ENCODE measurements around the gene PCDHA7.
"Not testable (repeated sequence)": the region's sequence is repeated elsewhere in the genome, so short reads cannot be mapped to it uniquely, and the experiment has no call there.

The PCDHA7 gene

DNA sequence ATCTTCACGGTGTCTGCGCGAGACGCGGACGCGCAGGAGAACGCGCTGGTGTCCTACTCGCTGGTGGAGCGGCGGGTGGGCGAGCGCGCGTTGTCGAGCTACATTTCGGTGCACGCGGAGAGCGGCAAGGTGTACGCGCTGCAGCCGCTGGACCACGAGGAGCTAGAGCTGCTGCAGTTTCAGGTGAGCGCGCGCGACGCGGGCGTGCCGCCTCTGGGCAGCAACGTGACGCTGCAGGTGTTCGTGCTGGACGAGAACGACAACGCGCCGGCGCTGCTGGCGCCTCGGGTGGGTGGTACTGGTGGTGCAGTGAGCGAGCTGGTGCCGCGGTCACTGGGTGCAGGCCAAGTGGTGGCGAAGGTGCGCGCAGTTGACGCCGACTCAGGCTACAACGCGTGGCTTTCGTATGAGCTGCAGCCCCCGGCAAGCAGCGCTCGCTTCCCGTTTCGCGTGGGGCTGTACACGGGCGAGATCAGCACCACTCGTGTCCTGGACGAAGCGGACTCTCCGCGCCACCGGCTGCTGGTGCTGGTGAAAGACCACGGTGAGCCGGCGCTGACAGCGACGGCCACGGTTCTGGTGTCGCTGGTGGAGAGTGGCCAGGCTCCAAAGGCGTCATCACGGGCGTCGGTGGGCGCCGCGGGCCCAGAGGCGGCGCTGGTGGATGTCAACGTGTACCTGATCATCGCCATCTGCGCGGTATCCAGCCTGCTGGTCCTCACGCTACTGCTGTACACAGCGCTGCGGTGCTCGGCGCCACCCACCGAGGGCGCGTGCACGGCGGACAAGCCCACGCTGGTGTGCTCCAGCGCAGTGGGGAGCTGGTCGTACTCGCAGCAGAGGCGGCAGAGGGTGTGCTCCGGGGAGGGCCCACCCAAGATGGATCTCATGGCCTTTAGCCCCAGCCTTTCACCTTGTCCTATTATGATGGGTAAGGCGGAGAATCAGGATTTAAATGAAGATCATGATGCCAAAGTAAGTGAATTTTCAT, 4.3 kb upstream of the PCDHA7 start:
- H4K91ac ChIP-seq (ENCODE audit: low read depth, low read length, poor library complexity); H3K27ac ChIP-seq (replicated peaks; ENCODE audit: low read length); DNase-seq (ENCODE audit: low spot score); H2BK15ac ChIP-seq (ENCODE audit: low read length); H3K27me3 ChIP-seq (ENCODE audit: control insufficient read depth in 3 of 3, insufficient read depth in 3 of 3, low read depth in 1 of 3, low read length in 3 of 3); H3K23ac ChIP-seq (ENCODE audit: low read depth, low read length, poor library complexity); H3K4me1 ChIP-seq (ENCODE audit: control insufficient read depth in 2 of 2, insufficient read depth in 1 of 2, low read depth in 1 of 2, low read length in 2 of 2); H3K4me2 ChIP-seq (ENCODE audit: insufficient read depth, low read length, poor library complexity, severe bottlenecking); H3K79me1 ChIP-seq (ENCODE audit: low read depth, low read length); H2AFZ ChIP-seq (ENCODE audit: low read length); H2BK12ac ChIP-seq (ENCODE audit: low read length); H2AK5ac ChIP-seq (ENCODE audit: low read depth, low read length); H3K4ac ChIP-seq (ENCODE audit: low read length); H3K14ac ChIP-seq (ENCODE audit: low read length); H4K8ac ChIP-seq (ENCODE audit: low read depth, low read length): not testable (repeated sequence)
- Histone ChIP-seq H3K36me3 (replicated peaks in 1 of 2; ENCODE audit: control insufficient read depth in 2 of 2, insufficient read depth in 2 of 2, low read length in 2 of 2) (peaks cover 4 to 40% of the 10 kb centered on the region in 2 donors), H2BK5ac (ENCODE audit: low read length) (peak overlapping the region; percentile 5), H3K9ac (ENCODE audit: low read depth, low read length, poor library complexity) (peak overlapping the region; percentile 44), H3K4me3 (ENCODE audit: low read length in 2 of 2) (peak overlapping the region in 1 of 2 donors; percentile 3), H3K18ac (ENCODE audit: low read length) (peak overlapping the region; percentile 4), H3K9me3 (replicated peaks in 1 of 2; ENCODE audit: control insufficient read depth in 2 of 2, insufficient read depth in 1 of 2, low read depth in 1 of 2, low read length in 2 of 2) (peaks cover 9 to 54% of the 10 kb centered on the region in 2 donors), H2BK120ac (ENCODE audit: low read depth, low read length) (peak overlapping the region; percentile 47)
- WGBS, 2 donors (ENCODE audit: extremely low coverage in 2 of 2, insufficient read length in 2 of 2, insufficient replicate concordance in 1 of 2) = no CpG with 5 or more reads among the region's 106 CpGs

DNA sequence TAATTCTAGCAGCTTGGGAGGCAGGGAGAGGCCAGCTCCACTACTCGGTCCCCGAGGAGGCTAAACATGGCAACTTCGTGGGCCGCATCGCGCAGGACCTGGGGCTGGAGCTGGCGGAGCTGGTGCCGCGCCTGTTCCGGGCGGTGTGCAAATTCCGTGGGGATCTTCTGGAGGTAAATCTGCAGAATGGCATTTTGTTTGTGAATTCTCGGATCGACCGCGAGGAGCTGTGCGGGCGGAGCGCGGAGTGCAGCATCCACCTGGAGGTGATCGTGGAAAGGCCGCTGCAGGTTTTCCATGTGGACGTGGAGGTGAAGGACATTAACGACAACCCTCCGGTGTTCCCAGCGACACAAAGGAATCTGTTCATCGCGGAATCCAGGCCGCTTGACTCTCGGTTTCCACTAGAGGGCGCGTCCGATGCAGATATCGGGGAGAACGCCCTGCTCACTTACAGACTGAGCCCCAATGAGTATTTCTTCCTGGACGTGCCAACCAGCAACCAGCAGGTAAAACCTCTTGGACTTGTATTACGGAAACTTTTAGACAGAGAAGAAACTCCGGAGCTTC, 455 bp downstream of the PCDHA7 start:
- not testable (repeated sequence) for H3K4me3 ChIP-seq (ENCODE audit: low read length in 2 of 2); H4K8ac ChIP-seq (ENCODE audit: low read depth, low read length); H3K9ac ChIP-seq (ENCODE audit: low read depth, low read length, poor library complexity); H2BK15ac ChIP-seq (ENCODE audit: low read length); H3K79me1 ChIP-seq (ENCODE audit: low read depth, low read length); H2BK5ac ChIP-seq (ENCODE audit: low read length); DNase-seq (ENCODE audit: low spot score); H3K27me3 ChIP-seq (ENCODE audit: control insufficient read depth in 3 of 3, insufficient read depth in 3 of 3, low read depth in 1 of 3, low read length in 3 of 3); H3K14ac ChIP-seq (ENCODE audit: low read length); H2AK5ac ChIP-seq (ENCODE audit: low read depth, low read length); H2BK12ac ChIP-seq (ENCODE audit: low read length); H3K23ac ChIP-seq (ENCODE audit: low read depth, low read length, poor library complexity); H4K91ac ChIP-seq (ENCODE audit: low read depth, low read length, poor library complexity); H3K4ac ChIP-seq (ENCODE audit: low read length); H3K4me2 ChIP-seq (ENCODE audit: insufficient read depth, low read length, poor library complexity, severe bottlenecking); H2AFZ ChIP-seq (ENCODE audit: low read length); H3K4me1 ChIP-seq (ENCODE audit: control insufficient read depth in 2 of 2, insufficient read depth in 1 of 2, low read depth in 1 of 2, low read length in 2 of 2); H2BK120ac ChIP-seq (ENCODE audit: low read depth, low read length); H3K18ac ChIP-seq (ENCODE audit: low read length); H3K27ac ChIP-seq (replicated peaks; ENCODE audit: low read length)
- no CpG with 5 or more reads among the region's 38 CpGs for WGBS, 2 donors (ENCODE audit: extremely low coverage in 2 of 2, insufficient read length in 2 of 2, insufficient replicate concordance in 1 of 2)
- Histone ChIP-seq H3K36me3 (replicated peaks in 1 of 2; ENCODE audit: control insufficient read depth in 2 of 2, insufficient read depth in 2 of 2, low read length in 2 of 2) (peaks cover 12 to 51% of the 10 kb centered on the region in 2 donors), H3K9me3 (replicated peaks in 1 of 2; ENCODE audit: control insufficient read depth in 2 of 2, insufficient read depth in 1 of 2, low read depth in 1 of 2, low read length in 2 of 2) (peaks cover 16 to 74% of the 10 kb centered on the region in 2 donors)

DNA sequence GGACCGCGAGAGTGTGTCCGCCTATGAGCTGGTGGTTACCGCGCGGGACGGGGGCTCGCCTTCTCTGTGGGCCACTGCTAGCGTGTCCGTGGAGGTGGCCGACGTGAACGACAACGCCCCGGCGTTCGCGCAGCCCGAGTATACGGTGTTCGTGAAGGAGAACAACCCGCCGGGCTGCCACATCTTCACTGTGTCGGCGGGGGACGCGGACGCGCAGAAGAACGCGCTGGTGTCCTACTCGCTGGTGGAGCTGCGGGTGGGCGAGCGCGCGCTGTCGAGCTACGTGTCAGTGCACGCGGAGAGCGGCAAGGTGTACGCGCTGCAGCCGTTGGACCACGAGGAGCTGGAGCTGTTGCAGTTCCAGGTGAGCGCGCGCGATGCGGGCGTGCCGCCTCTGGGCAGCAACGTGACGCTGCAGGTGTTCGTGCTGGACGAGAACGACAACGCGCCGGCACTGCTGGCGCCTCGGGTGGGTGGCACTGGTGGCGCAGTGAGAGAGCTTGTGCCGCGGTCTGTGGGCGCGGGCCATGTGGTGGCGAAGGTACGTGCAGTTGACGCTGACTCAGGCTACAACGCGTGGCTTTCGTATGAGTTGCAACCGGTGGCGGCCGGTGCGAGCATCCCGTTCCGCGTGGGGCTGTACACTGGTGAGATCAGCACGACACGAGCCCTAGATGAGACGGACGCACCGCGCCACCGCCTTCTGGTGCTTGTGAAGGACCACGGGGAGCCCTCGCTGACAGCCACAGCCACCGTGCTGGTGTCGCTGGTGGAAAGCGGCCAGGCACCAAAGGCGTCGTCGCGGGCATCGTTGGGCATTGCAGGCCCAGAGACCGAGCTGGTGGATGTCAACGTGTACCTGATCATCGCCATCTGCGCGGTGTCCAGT, 1.8 kb downstream of the PCDHA7 start:
- H3K4me3 ChIP-seq (ENCODE audit: low read length in 2 of 2) = peak overlapping the region in 1 of 2 donors; percentile 68
- no CpG with 5 or more reads among the region's 103 CpGs for WGBS, 2 donors (ENCODE audit: extremely low coverage in 2 of 2, insufficient read length in 2 of 2, insufficient replicate concordance in 1 of 2)
- no peak overlapping the region for H2AFZ ChIP-seq (ENCODE audit: low read length)
- no peak overlapping the region for H3K9ac ChIP-seq (ENCODE audit: low read depth, low read length, poor library complexity)
- H3K9me3 ChIP-seq (replicated peaks in 1 of 2; ENCODE audit: control insufficient read depth in 2 of 2, insufficient read depth in 1 of 2, low read depth in 1 of 2, low read length in 2 of 2) = peaks cover 10 to 70% of the 10 kb centered on the region in 2 donors
- no peak for DNase-seq (ENCODE audit: low spot score)
- H2AK5ac ChIP-seq (ENCODE audit: low read depth, low read length) = no peak overlapping the region
- no peak overlapping the region for H2BK15ac ChIP-seq (ENCODE audit: low read length)
- H3K23ac ChIP-seq (ENCODE audit: low read depth, low read length, poor library complexity) = peak overlapping the region; percentile 95
- no peak overlapping the region for H3K27ac ChIP-seq (replicated peaks; ENCODE audit: low read length)
- H3K79me1 ChIP-seq (ENCODE audit: low read depth, low read length) = peaks cover 3% of the 10 kb centered on the region
- peak overlapping the region; percentile 56 for H3K14ac ChIP-seq (ENCODE audit: low read length)
- H3K36me3 ChIP-seq (replicated peaks in 1 of 2; ENCODE audit: control insufficient read depth in 2 of 2, insufficient read depth in 2 of 2, low read length in 2 of 2) = peaks cover 10 to 48% of the 10 kb centered on the region in 2 donors
- H2BK120ac ChIP-seq (ENCODE audit: low read depth, low read length) = no peak overlapping the region
- no peak overlapping the region for H4K8ac ChIP-seq (ENCODE audit: low read depth, low read length)
- no peak overlapping the region for H3K4ac ChIP-seq (ENCODE audit: low read length)
- no peak overlapping the region for H3K18ac ChIP-seq (ENCODE audit: low read length)
- H4K91ac ChIP-seq (ENCODE audit: low read depth, low read length, poor library complexity) = no peak overlapping the region
- H2BK12ac ChIP-seq (ENCODE audit: low read length) = peak overlapping the region; percentile 22
- no peaks in the 10 kb centered on the region for H3K27me3 ChIP-seq (ENCODE audit: control insufficient read depth in 3 of 3, insufficient read depth in 3 of 3, low read depth in 1 of 3, low read length in 3 of 3)
- H3K4me2 ChIP-seq (ENCODE audit: insufficient read depth, low read length, poor library complexity, severe bottlenecking) = no peak overlapping the region
- H2BK5ac ChIP-seq (ENCODE audit: low read length) = no peak overlapping the region
- H3K4me1 ChIP-seq (ENCODE audit: control insufficient read depth in 2 of 2, insufficient read depth in 1 of 2, low read depth in 1 of 2, low read length in 2 of 2) = no peaks in the 10 kb centered on the region
